ENCODE measurements around the gene RAB5IF.

RAB5IF gene

DNA sequence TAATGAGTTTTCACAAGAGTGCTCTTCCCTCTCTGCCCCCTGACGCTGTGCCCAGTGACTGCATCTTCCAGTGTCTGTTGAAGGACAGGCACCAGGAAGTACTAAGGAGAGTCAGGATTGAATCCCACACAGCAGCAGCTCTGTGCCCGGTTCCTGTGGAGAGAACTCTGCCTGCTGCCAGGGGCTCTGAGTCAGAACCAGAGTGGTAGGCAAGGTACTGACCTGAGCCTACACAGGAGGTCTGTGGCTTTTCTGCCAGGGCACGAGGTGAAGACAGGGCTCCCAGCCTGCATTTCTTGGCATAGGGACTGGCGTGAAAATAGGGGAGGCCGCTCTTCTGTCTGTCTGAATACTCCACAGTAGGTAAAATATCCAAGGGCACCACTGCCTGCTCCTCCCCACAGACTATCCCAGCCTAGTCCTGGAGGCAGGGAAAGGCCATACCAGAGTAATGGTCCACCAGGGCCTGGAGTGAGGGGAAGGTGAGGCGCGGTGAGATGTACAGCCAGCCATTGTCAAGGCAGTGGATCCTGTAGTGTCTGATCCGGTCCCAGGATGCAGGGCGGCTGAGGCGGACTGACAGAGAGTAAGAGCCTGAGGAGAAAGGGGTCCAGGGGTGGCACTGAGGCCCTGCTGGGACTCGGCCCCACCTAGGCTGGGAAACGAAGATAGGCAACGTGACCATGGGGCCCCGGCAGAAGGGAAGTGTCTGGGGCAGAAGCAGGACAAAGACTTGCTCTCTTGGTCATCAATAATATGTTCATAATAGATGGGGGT, 9.4 kb downstream of the RAB5IF start:
- Histone ChIP-seq H3K27me3 (ENCODE audit: control insufficient read depth in 1 of 2, insufficient read depth in 2 of 2, low read length in 2 of 2) (no peaks in the 10 kb centered on the region), H3K9ac (ENCODE audit: low read length) (no peak overlapping the region), H3K27ac (ENCODE audit: low read depth, low read length) (no peak overlapping the region), H3K4me1 (ENCODE audit: insufficient read depth, low read length) (no peaks in the 10 kb centered on the region), H3K36me3 (ENCODE audit: insufficient read depth, low read length) (peaks cover 38% of the 10 kb centered on the region), H3K4me3 (ENCODE audit: low read depth in 1 of 2, low read length in 2 of 2) (no peak overlapping the region), H3K9me3 (ENCODE audit: low read length) (no peaks in the 10 kb centered on the region)

GRCh38 chr20:36620917-36621316, 15.3 kb downstream of the RAB5IF start:
- no peaks in the 10 kb centered on the region for H3K9me3 ChIP-seq (ENCODE audit: low read length)
- H3K4me1 ChIP-seq (ENCODE audit: insufficient read depth, low read length), result no peaks in the 10 kb centered on the region
- no peak overlapping the region for H3K9ac ChIP-seq (ENCODE audit: low read length)
- no peak overlapping the region for H3K27ac ChIP-seq (ENCODE audit: low read depth, low read length)
- H3K36me3 ChIP-seq (ENCODE audit: insufficient read depth, low read length), result no peaks in the 10 kb centered on the region
- no peaks in the 10 kb centered on the region for H3K27me3 ChIP-seq (ENCODE audit: control insufficient read depth in 1 of 2, insufficient read depth in 2 of 2, low read length in 2 of 2)
- no peak overlapping the region for H3K4me3 ChIP-seq (ENCODE audit: low read depth in 1 of 2, low read length in 2 of 2)

DNA sequence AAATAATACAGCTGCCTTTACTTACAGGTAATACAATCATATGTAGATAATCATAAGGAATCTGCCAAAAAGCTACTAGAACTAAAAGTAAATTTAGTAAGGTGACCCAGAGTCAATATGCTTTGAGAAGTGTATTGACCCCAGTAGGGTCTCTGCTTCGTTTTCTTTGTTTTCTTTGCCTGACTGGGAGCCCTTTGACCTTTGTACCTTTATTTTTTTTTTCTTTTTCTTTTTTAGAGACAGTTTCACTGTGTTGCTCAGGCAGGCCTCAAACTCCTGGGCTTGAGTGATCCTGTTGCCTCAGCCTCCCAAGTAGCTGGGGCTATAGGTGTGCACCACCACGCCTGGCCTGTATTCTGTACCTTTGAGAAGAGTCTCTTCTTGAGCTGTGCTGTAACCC, 17.9 kb downstream of the RAB5IF start:
- no peaks in the 10 kb centered on the region for H3K27me3 ChIP-seq (ENCODE audit: control insufficient read depth in 1 of 2, insufficient read depth in 2 of 2, low read length in 2 of 2)
- no peaks in the 10 kb centered on the region for H3K36me3 ChIP-seq (ENCODE audit: insufficient read depth, low read length)
- no peak overlapping the region for H3K27ac ChIP-seq (ENCODE audit: low read depth, low read length)
- no peaks in the 10 kb centered on the region for H3K9me3 ChIP-seq (ENCODE audit: low read length)
- no peak overlapping the region for H3K4me3 ChIP-seq (ENCODE audit: low read depth in 1 of 2, low read length in 2 of 2)
- H3K4me1 ChIP-seq (ENCODE audit: insufficient read depth, low read length), result no peaks in the 10 kb centered on the region
- H3K9ac ChIP-seq (ENCODE audit: low read length), result no peak overlapping the region

GRCh38 chr20:36624068-36624943, 18.7 kb downstream of the RAB5IF start:
- Histone ChIP-seq H3K4me3 (ENCODE audit: low read depth in 1 of 2, low read length in 2 of 2) (no peak overlapping the region), H3K9ac (ENCODE audit: low read length) (no peak overlapping the region), H3K36me3 (ENCODE audit: insufficient read depth, low read length) (no peaks in the 10 kb centered on the region), H3K9me3 (ENCODE audit: low read length) (no peaks in the 10 kb centered on the region), H3K4me1 (ENCODE audit: insufficient read depth, low read length) (no peaks in the 10 kb centered on the region), H3K27me3 (ENCODE audit: control insufficient read depth in 1 of 2, insufficient read depth in 2 of 2, low read length in 2 of 2) (no peaks in the 10 kb centered on the region), H3K27ac (ENCODE audit: low read depth, low read length) (no peak overlapping the region)

- no peaks in the 10 kb centered on the region for H3K36me3 ChIP-seq (ENCODE audit: insufficient read depth, low read length)
- H3K9me3 ChIP-seq (ENCODE audit: low read length), result no peaks in the 10 kb centered on the region
- H3K4me1 ChIP-seq (ENCODE audit: insufficient read depth, low read length), result no peaks in the 10 kb centered on the region
- no peaks in the 10 kb centered on the region for H3K27me3 ChIP-seq (ENCODE audit: control insufficient read depth in 1 of 2, insufficient read depth in 2 of 2, low read length in 2 of 2)
- H3K27ac ChIP-seq (ENCODE audit: low read depth, low read length), result no peak overlapping the region
- H3K9ac ChIP-seq (ENCODE audit: low read length), result no peak overlapping the region
- no peak overlapping the region for H3K4me3 ChIP-seq (ENCODE audit: low read depth in 1 of 2, low read length in 2 of 2)
Measured at GRCh38 chr20:36624944-36625324, 19.4 kb downstream of the RAB5IF start.

DNA sequence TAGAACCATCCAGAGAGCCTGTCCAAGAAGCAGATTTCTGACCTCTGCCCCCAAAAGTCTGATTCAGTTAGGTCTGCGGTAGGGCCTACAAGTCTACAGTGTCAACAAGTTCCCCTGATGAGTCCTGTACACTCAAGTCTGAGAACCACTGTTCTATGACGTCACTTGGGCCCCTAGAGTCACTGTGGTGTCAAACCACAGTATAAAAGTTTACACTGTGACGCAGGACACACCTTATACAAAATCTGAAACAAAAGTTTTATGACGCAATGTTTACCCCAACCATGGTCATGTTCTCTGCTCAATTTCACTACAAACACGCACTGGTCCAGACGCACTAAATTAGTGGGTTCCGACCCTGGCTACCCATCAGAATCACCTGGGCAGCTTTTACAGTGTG, 22.5 kb downstream of the RAB5IF start:
- Histone ChIP-seq H3K9me3 (ENCODE audit: low read length) (no peaks in the 10 kb centered on the region), H3K36me3 (ENCODE audit: insufficient read depth, low read length) (no peaks in the 10 kb centered on the region), H3K27me3 (ENCODE audit: control insufficient read depth in 1 of 2, insufficient read depth in 2 of 2, low read length in 2 of 2) (no peaks in the 10 kb centered on the region), H3K4me1 (ENCODE audit: insufficient read depth, low read length) (no peaks in the 10 kb centered on the region), H3K9ac (ENCODE audit: low read length) (no peak overlapping the region), H3K4me3 (ENCODE audit: low read depth in 1 of 2, low read length in 2 of 2) (no peak overlapping the region), H3K27ac (ENCODE audit: low read depth, low read length) (no peak overlapping the region)

DNA sequence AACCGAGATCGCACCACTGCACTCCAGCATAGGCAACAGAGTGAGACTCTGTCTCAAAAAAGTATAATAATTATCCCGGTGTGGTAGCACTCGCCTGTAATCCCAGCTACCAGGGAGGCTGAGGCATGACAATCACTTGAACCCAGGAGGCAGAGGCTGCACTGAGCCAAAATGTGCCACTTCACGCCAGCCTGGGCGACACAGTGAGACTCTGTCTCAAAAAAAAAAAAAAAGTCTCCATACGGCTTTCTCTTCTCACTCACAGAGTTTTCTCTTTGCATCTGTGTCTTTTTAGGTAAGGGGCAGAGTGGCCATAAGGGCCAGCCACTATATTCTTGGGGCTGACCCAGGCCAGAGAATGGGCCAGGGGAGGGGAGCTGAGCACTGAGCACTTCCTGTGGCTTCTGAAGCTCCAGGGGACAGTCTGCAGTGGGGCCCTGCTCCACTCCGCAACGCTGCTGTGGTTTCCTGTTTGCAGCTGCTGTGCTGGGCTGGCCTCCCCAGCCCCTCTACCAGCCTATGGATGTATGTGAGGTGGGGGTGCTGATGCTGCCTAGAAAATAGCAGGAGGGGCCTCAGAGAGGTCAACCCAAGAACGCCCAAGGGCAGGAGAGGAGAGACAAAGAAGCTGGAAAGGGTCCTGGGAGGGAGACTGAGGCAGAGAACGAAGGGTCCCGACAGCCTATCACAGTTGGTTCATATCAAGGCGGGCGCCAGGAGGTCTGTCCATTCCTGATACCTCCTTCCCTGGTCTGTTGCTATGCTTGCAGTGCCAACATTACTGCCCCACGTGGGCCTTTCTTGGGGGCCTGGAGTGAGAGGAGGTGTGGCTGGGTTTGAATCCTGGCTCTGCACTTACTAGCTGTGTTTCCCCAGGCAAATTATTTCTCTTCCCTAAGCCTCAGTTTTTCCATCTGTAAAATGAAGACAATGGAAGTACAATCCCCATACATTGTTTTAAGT, 24.4 kb downstream of the RAB5IF start:
- no peaks in the 10 kb centered on the region for H3K36me3 ChIP-seq (ENCODE audit: insufficient read depth, low read length)
- no peaks in the 10 kb centered on the region for H3K4me1 ChIP-seq (ENCODE audit: insufficient read depth, low read length)
- no peak overlapping the region for H3K27ac ChIP-seq (ENCODE audit: low read depth, low read length)
- no peaks in the 10 kb centered on the region for H3K27me3 ChIP-seq (ENCODE audit: control insufficient read depth in 1 of 2, insufficient read depth in 2 of 2, low read length in 2 of 2)
- H3K9me3 ChIP-seq (ENCODE audit: low read length), result no peaks in the 10 kb centered on the region
- H3K4me3 ChIP-seq (ENCODE audit: low read depth in 1 of 2, low read length in 2 of 2), result no peak overlapping the region
- H3K9ac ChIP-seq (ENCODE audit: low read length), result no peak overlapping the region

GRCh38 chr20:36631646-36632045, 26.1 kb downstream of the RAB5IF start:
- Histone ChIP-seq H3K4me1 (ENCODE audit: insufficient read depth, low read length) (no peaks in the 10 kb centered on the region), H3K4me3 (ENCODE audit: low read depth in 1 of 2, low read length in 2 of 2) (no peak overlapping the region)

GRCh38 chr20:36632147-36632486, 26.5 kb downstream of the RAB5IF start:
- H3K9me3 ChIP-seq (ENCODE audit: low read length), result no peaks in the 10 kb centered on the region

More at GRCh38 chr20:36631646-36632045, 26.1 kb downstream of the RAB5IF start:
- Histone ChIP-seq H3K27me3 (ENCODE audit: control insufficient read depth in 1 of 2, insufficient read depth in 2 of 2, low read length in 2 of 2) (no peaks in the 10 kb centered on the region), H3K9me3 (ENCODE audit: low read length) (no peaks in the 10 kb centered on the region), H3K27ac (ENCODE audit: low read depth, low read length) (no peak overlapping the region), H3K9ac (ENCODE audit: low read length) (no peak overlapping the region), H3K36me3 (ENCODE audit: insufficient read depth, low read length) (no peaks in the 10 kb centered on the region)

DNA sequence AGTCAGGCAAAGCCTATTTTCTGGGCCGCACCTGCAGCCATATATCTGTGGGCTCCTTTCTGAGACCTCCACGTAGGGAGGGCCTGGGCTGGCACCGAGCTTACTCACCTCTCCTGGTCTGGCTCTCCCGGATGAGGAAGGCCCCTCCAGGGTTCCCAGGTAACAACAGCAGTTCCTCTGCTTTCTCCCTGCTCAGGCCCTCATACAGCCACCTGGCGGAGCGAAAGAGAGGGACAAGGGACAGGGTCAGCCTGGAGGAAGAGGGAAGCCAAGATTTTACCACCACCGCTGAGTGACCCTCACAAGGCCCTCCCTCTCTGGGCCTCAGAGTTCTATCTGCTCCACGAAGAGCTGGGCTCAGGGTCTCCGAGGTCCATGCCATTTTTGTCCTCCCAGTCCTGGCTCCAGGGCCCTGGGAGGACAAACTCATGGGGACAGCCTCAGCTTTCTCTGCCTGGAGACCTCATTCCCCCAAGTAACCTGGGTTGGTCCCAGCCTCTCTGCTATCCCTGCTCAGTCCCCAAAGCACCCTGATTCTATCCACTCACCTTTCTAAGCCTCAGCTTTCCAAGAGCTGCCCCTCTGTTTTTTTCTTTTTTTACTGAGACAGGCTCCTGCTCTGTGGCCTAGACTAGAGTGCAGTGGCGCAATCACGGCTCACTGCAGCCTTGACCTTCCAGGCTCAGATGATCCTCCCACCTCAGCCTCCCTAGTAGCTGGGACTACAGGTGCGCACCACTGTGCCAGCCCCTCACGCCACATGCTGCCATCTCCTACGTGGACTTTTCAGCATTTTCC, 27.1 kb downstream of the RAB5IF start:
- H3K4me1 ChIP-seq (ENCODE audit: insufficient read depth, low read length), result no peaks in the 10 kb centered on the region
- H3K4me3 ChIP-seq (ENCODE audit: low read depth in 1 of 2, low read length in 2 of 2), result no peak overlapping the region
- H3K27me3 ChIP-seq (ENCODE audit: control insufficient read depth in 1 of 2, insufficient read depth in 2 of 2, low read length in 2 of 2), result no peaks in the 10 kb centered on the region
- H3K36me3 ChIP-seq (ENCODE audit: insufficient read depth, low read length), result no peaks in the 10 kb centered on the region
- H3K27ac ChIP-seq (ENCODE audit: low read depth, low read length), result no peak overlapping the region
- no peaks in the 10 kb centered on the region for H3K9me3 ChIP-seq (ENCODE audit: low read length)
- H3K9ac ChIP-seq (ENCODE audit: low read length), result no peak overlapping the region

More at GRCh38 chr20:36632147-36632486, 26.5 kb downstream of the RAB5IF start:
- H3K4me3 ChIP-seq (ENCODE audit: low read depth in 1 of 2, low read length in 2 of 2), result no peak overlapping the region
- no peaks in the 10 kb centered on the region for H3K27me3 ChIP-seq (ENCODE audit: control insufficient read depth in 1 of 2, insufficient read depth in 2 of 2, low read length in 2 of 2)
- H3K27ac ChIP-seq (ENCODE audit: low read depth, low read length), result no peak overlapping the region
- no peaks in the 10 kb centered on the region for H3K4me1 ChIP-seq (ENCODE audit: insufficient read depth, low read length)
- no peak overlapping the region for H3K9ac ChIP-seq (ENCODE audit: low read length)
- no peaks in the 10 kb centered on the region for H3K36me3 ChIP-seq (ENCODE audit: insufficient read depth, low read length)
